ENCODE measurements around the gene FGF19. TPM values are rescaled to one million over a fixed set of nuclear protein-coding genes. Genes with fewer than 3 reads are reported as not detected.
A peak's percentile ranks its signal among the peaks of the same experiment; 100 is the strongest.

FGF19 gene
- total RNA-seq, 1 donor from 2014 or later = 3.5 TPM

GRCh38 chr11:69666261-69666660 lies 37.6 kb downstream of the FGF19 start:
- H3K27me3 Mint-ChIP-seq = no peaks in the 10 kb centered on the region
- no peak overlapping the region for H3K27ac Mint-ChIP-seq
- no peak overlapping the region for H3K4me3 Mint-ChIP-seq

DNA sequence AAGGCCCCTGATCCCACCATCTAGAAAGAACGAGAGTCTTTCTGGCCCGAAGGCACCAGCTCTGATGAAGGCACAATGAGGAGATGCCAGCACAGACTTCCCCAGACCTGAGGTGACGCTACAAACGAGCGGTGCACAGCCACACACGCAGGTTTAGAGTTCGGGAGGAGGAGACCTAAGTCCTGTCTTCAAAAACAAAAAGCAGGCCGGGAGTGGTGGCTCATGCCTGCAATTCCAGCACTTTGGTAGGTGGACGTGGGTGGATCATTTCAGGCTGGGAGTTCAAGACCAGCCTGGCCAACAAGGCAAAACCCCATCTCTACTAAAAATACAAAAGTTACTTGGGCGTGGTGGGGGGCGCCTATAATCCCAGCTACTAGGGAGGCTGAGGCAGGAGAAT lies 38.2 kb downstream of the FGF19 start:
- no peak overlapping the region for H3K27ac Mint-ChIP-seq
- H3K4me1 Mint-ChIP-seq (ENCODE audit: unreplicated experiment) = peaks cover 13% of the 10 kb centered on the region
- no peaks in the 10 kb centered on the region for H3K9me3 Mint-ChIP-seq
- TF ChIP-seq, protein P1, sequence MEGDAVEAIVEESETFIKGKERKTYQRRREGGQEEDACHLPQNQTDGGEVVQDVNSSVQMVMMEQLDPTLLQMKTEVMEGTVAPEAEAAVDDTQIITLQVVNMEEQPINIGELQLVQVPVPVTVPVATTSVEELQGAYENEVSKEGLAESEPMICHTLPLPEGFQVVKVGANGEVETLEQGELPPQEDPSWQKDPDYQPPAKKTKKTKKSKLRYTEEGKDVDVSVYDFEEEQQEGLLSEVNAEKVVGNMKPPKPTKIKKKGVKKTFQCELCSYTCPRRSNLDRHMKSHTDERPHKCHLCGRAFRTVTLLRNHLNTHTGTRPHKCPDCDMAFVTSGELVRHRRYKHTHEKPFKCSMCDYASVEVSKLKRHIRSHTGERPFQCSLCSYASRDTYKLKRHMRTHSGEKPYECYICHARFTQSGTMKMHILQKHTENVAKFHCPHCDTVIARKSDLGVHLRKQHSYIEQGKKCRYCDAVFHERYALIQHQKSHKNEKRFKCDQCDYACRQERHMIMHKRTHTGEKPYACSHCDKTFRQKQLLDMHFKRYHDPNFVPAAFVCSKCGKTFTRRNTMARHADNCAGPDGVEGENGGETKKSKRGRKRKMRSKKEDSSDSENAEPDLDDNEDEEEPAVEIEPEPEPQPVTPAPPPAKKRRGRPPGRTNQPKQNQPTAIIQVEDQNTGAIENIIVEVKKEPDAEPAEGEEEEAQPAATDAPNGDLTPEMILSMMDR (conservative IDR thresholded peaks at IDR 0.05) = no peak
- peaks cover 11% of the 10 kb centered on the region for H3K36me3 Mint-ChIP-seq
- no peaks in the 10 kb centered on the region for H3K27me3 Mint-ChIP-seq
- DNase-seq (ENCODE audit: extremely low spot score, unreplicated experiment) = no peak
- H3K4me3 Mint-ChIP-seq = no peak overlapping the region

More at GRCh38 chr11:69666261-69666660, 37.6 kb downstream of the FGF19 start:
- H3K9me3 Mint-ChIP-seq = no peaks in the 10 kb centered on the region
- H3K4me1 Mint-ChIP-seq (ENCODE audit: unreplicated experiment) = peaks cover 14% of the 10 kb centered on the region
- no peak for DNase-seq (ENCODE audit: extremely low spot score, unreplicated experiment)
- TF ChIP-seq, protein P1 (conservative IDR thresholded peaks at IDR 0.05) = no peak
- H3K36me3 Mint-ChIP-seq = peaks cover 11% of the 10 kb centered on the region

DNA sequence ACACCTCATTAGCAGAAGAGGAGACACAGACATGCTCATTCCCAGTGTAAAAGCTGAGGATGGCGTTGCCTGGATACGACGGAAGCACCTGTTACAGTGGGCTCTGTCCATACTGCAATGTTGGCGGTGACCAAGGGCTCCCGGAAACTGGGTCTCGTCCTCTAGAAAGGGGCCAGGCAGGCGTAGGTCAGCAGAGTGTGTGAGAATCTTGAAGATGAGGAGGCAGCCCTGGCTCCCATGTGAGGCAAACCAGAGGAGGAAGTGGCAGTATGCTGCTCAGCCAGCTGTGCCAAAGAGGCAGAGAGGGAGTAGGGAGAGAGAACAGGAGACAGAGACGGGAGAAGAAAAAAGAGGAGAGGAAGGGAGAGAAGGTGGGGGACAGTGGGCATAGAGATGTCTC lies 38.9 kb downstream of the FGF19 start:
- H3K36me3 Mint-ChIP-seq = peaks cover 3% of the 10 kb centered on the region
- no peak overlapping the region for H3K27ac Mint-ChIP-seq
- DNase-seq (ENCODE audit: extremely low spot score, unreplicated experiment) = no peak
- H3K27me3 Mint-ChIP-seq = no peaks in the 10 kb centered on the region
- no peak overlapping the region for H3K4me3 Mint-ChIP-seq
- H3K4me1 Mint-ChIP-seq (ENCODE audit: unreplicated experiment) = peaks cover 6% of the 10 kb centered on the region
- TF ChIP-seq, protein P1 (conservative IDR thresholded peaks at IDR 0.05) = no peak
- no peaks in the 10 kb centered on the region for H3K9me3 Mint-ChIP-seq

GRCh38 chr11:69664103-69664775 lies 39.6 kb downstream of the FGF19 start:
- Mint-ChIP-seq H3K36me3 (peaks cover 3% of the 10 kb centered on the region), H3K9me3 (no peaks in the 10 kb centered on the region), H3K4me3 (no peak overlapping the region), H3K4me1 (ENCODE audit: unreplicated experiment) (peaks cover 9% of the 10 kb centered on the region), H3K27ac (peak overlapping the region; percentile 18), H3K27me3 (no peaks in the 10 kb centered on the region)
- TF ChIP-seq, protein P1 (conservative IDR thresholded peaks at IDR 0.05) = no peak
- DNase-seq (ENCODE audit: extremely low spot score, unreplicated experiment) = no peak

GRCh38 chr11:69663326-69663725 lies 40.5 kb downstream of the FGF19 start:
- DNase-seq (ENCODE audit: extremely low spot score, unreplicated experiment) = no peak
- TF ChIP-seq, protein P1 (conservative IDR thresholded peaks at IDR 0.05) = no peak
- no peaks in the 10 kb centered on the region for H3K27me3 Mint-ChIP-seq
- no peaks in the 10 kb centered on the region for H3K9me3 Mint-ChIP-seq
- H3K4me1 Mint-ChIP-seq (ENCODE audit: unreplicated experiment) = peaks cover 9% of the 10 kb centered on the region
- H3K4me3 Mint-ChIP-seq = no peak overlapping the region
- peaks cover 3% of the 10 kb centered on the region for H3K36me3 Mint-ChIP-seq
- no peak overlapping the region for H3K27ac Mint-ChIP-seq
